Activated CD4-positive, alpha-beta T cell treated with anti-CD3 and anti-CD28 coated beads for 36 hours (primary cell): ENCODE data around the gene PISD. TPM values are rescaled to one million over a fixed set of nuclear protein-coding genes. Genes with fewer than 3 reads are reported as not detected.

ENCODE experiments used
- ATAC-seq: fragments of 200-7000 bp; cut with Tn5 transposase; one replicate; pipeline ENCODE4 v1.10.0; 2021; ENCODE audit warnings: mild to moderate bottlenecking, moderate library complexity
- CTCF ChIA-PET: fragments of 350-600 bp; sonication (Branson Sonifier 250); formaldehyde crosslinking; loops from one replicate; lab custom pipeline; 2021; ENCODE audit warnings: antibody characterized with exemption; lab: Charles Lee
- POLR2A ChIA-PET: fragments of 350-600 bp; sonication (Branson Sonifier 250); formaldehyde crosslinking; loops from one replicate; lab custom pipeline; 2021; ENCODE audit warnings: antibody characterized with exemption, inconsistent platforms; lab: Charles Lee
- DNase-seq: peaks from one replicate; pipeline ENCODE4 v3.0.0-alpha.2; 2020
- H3K27ac Mint-ChIP-seq: one replicate; pipeline ENCODE4 v1.8.0; 2021; ENCODE audit warnings: mixed read lengths
- H3K27me3 Mint-ChIP-seq: one replicate; pipeline ENCODE4 v1.8.0; 2021; ENCODE audit warnings: mixed read lengths
- H3K36me3 Mint-ChIP-seq: one replicate; pipeline ENCODE4 v1.8.0; 2021; ENCODE audit warnings: low read depth, mixed read lengths
- H3K4me1 Mint-ChIP-seq: one replicate; pipeline ENCODE4 v1.8.0; 2021; ENCODE audit warnings: mixed read lengths
- H3K4me3 Mint-ChIP-seq: one replicate; pipeline ENCODE4 v1.8.0; 2021; ENCODE audit warnings: mild to moderate bottlenecking, moderate library complexity, mixed read lengths
- H3K9me3 Mint-ChIP-seq: one replicate; pipeline ENCODE4 v1.8.0; 2021; ENCODE audit warnings: low read depth, mixed read lengths
- intact Hi-C, 2 experiments: fragments of 100-400 bp; cut with DNase I in 1 of 2; cut with micrococcal nuclease in 1 of 2; formaldehyde crosslinking; loops; one replicate each; pipeline versions ENCODE4 v1.14.2 to v1.15.1; 2022 to 2024; cut with DNase I, micrococcal nuclease
- total RNA-seq, 2 experiments: library from RNA; stranded (reverse); gene quantifications; one replicate each; pipeline ENCODE4 v1.2.3, GENCODE V29; 2021

Gene PISD
- total RNA-seq, 2 experiments from 2014 or later = 30.3 to 37.9 TPM

GRCh38 chr22:31626427-31627150 is 35.4 kb downstream of the PISD start:
- no peak for ATAC-seq
- Mint-ChIP-seq H3K4me3 (no peak overlapping the region), H3K9me3 (no peaks in the 10 kb centered on the region), H3K36me3 (peaks cover 7% of the 10 kb centered on the region), H3K27ac (peak overlapping the region; percentile 67), H3K4me1 (peaks cover 40% of the 10 kb centered on the region), H3K27me3 (no peaks in the 10 kb centered on the region)
- DNase-seq = no peak
- intact Hi-C loops = no loop called here
- POLR2A ChIA-PET = no interaction called here
- CTCF ChIA-PET = interaction anchor here (0.6 kb wide), 1 partner anchor 112 kb away, joined by 3 read pairs; no protein-coding TSS in a partner anchor

- peak overlapping the region; percentile 67 for H3K27ac Mint-ChIP-seq
- ChIA-PET POLR2A (no interaction called here), CTCF (no interaction called here)
Measured at GRCh38 chr22:31625661-31626426, 36.2 kb downstream of the PISD start.

GRCh38 chr22:31625257-31625640 is 36.8 kb downstream of the PISD start:
- H3K27me3 Mint-ChIP-seq = no peaks in the 10 kb centered on the region
- peak overlapping the region; percentile 73 for H3K27ac Mint-ChIP-seq
- ATAC-seq = no peak
- CTCF ChIA-PET = interaction anchor here (0.7 kb wide), 1 partner anchor 43 kb away, joined by 3 read pairs; no protein-coding TSS in a partner anchor
- DNase-seq = peak; percentile 7
- H3K36me3 Mint-ChIP-seq = peaks cover 13% of the 10 kb centered on the region
- H3K4me3 Mint-ChIP-seq = no peak overlapping the region
- no peaks in the 10 kb centered on the region for H3K9me3 Mint-ChIP-seq
- intact Hi-C loops = no loop called here
- POLR2A ChIA-PET = no interaction called here
- H3K4me1 Mint-ChIP-seq = peaks cover 34% of the 10 kb centered on the region

More at GRCh38 chr22:31625661-31626426, 36.2 kb downstream of the PISD start:
- Mint-ChIP-seq H3K27me3 (no peaks in the 10 kb centered on the region), H3K4me3 (no peak overlapping the region), H3K36me3 (peaks cover 9% of the 10 kb centered on the region), H3K9me3 (no peaks in the 10 kb centered on the region), H3K4me1 (peaks cover 34% of the 10 kb centered on the region)
- ATAC-seq (no peak), DNase-seq (peak; percentile 13)
- intact Hi-C loops = no loop called here

GRCh38 chr22:31623592-31624304 is 38.3 kb downstream of the PISD start:
- ChIA-PET POLR2A (interaction anchor here (1.2 kb wide), 1 partner anchor 9 kb away, joined by 4 read pairs; no protein-coding TSS in a partner anchor), CTCF (interaction anchor here (1.2 kb wide), 1 partner anchor 10 kb away, joined by 3 read pairs; no protein-coding TSS in a partner anchor)
- ATAC-seq = no peak
- no peak for DNase-seq
- Mint-ChIP-seq H3K27me3 (no peaks in the 10 kb centered on the region), H3K4me3 (no peak overlapping the region), H3K27ac (no peak overlapping the region), H3K4me1 (peaks cover 25% of the 10 kb centered on the region), H3K36me3 (peaks cover 20% of the 10 kb centered on the region), H3K9me3 (no peaks in the 10 kb centered on the region)
- intact Hi-C loops = no loop called here

- DNase-seq = no peak
- Mint-ChIP-seq H3K36me3 (peaks cover 20% of the 10 kb centered on the region), H3K27ac (peak overlapping the region; percentile 47), H3K9me3 (no peaks in the 10 kb centered on the region), H3K4me1 (peaks cover 19% of the 10 kb centered on the region), H3K4me3 (no peak overlapping the region), H3K27me3 (no peaks in the 10 kb centered on the region)
- ChIA-PET CTCF (interaction anchor here (0.7 to 0.8 kb wide), 2 partner anchors 11 to 58 kb away, joined by 3 read pairs; no protein-coding TSS in a partner anchor), POLR2A (no interaction called here)
- intact Hi-C loops = no loop called here
- ATAC-seq = no peak
Measured at GRCh38 chr22:31622980-31623379, 39.0 kb downstream of the PISD start.

- peaks cover 29% of the 10 kb centered on the region for H3K36me3 Mint-ChIP-seq
- H3K9me3 Mint-ChIP-seq = no peaks in the 10 kb centered on the region
- no peak overlapping the region for H3K4me3 Mint-ChIP-seq
- peak overlapping the region; percentile 63 for H3K27ac Mint-ChIP-seq
- ATAC-seq (no peak), DNase-seq (peak; percentile 23)
- CTCF ChIA-PET = no interaction called here
- peaks cover 8% of the 10 kb centered on the region for H3K4me1 Mint-ChIP-seq
- intact Hi-C loops = no loop called here
- POLR2A ChIA-PET = interaction anchor here (1.4 kb wide), 1 partner anchor 9 kb away, joined by 8 read pairs; no protein-coding TSS in a partner anchor
- H3K27me3 Mint-ChIP-seq = no peaks in the 10 kb centered on the region
Measured at GRCh38 chr22:31621507-31622124, 40.4 kb downstream of the PISD start.

- Mint-ChIP-seq H3K27ac (peak overlapping the region; percentile 65), H3K4me3 (no peak overlapping the region)
- CTCF ChIA-PET = interaction anchor here (0.7 to 1.4 kb wide), 3 partner anchors 9 to 92 kb away, joined by 3 to 4 read pairs (median 3); no protein-coding TSS in a partner anchor
Measured at GRCh38 chr22:31620756-31621480, 41.1 kb downstream of the PISD start.

GRCh38 chr22:31619611-31620300 is 42.3 kb downstream of the PISD start:
- DNase-seq (peak; percentile 8), ATAC-seq (no peak)
- Mint-ChIP-seq H3K27me3 (no peaks in the 10 kb centered on the region), H3K27ac (peak overlapping the region; percentile 65), H3K4me1 (peaks cover 18% of the 10 kb centered on the region), H3K36me3 (peaks cover 39% of the 10 kb centered on the region), H3K4me3 (peak overlapping the region; percentile 10), H3K9me3 (no peaks in the 10 kb centered on the region)
- ChIA-PET CTCF (interaction anchor here (0.6 to 1.4 kb wide), 2 partner anchors 63 to 90 kb away, joined by 3 read pairs; no protein-coding TSS in a partner anchor), POLR2A (interaction anchor here (0.5 to 1.4 kb wide), 2 partner anchors 11 to 233 kb away, joined by 3 to 8 read pairs; no protein-coding TSS in a partner anchor)
- intact Hi-C loops = no loop called here

More at GRCh38 chr22:31620756-31621480, 41.1 kb downstream of the PISD start:
- DNase-seq (peak; percentile 14), ATAC-seq (no peak)
- peaks cover 31% of the 10 kb centered on the region for H3K36me3 Mint-ChIP-seq
- POLR2A ChIA-PET = interaction anchor here (1.4 kb wide), 1 partner anchor 9 kb away, joined by 8 read pairs; no protein-coding TSS in a partner anchor
- peaks cover 12% of the 10 kb centered on the region for H3K4me1 Mint-ChIP-seq
- intact Hi-C loops = no loop called here
- H3K9me3 Mint-ChIP-seq = no peaks in the 10 kb centered on the region
- no peaks in the 10 kb centered on the region for H3K27me3 Mint-ChIP-seq

GRCh38 chr22:31618471-31619176 is 43.4 kb downstream of the PISD start:
- Mint-ChIP-seq H3K9me3 (no peaks in the 10 kb centered on the region), H3K27me3 (no peaks in the 10 kb centered on the region), H3K4me1 (peaks cover 26% of the 10 kb centered on the region), H3K4me3 (no peak overlapping the region), H3K36me3 (peaks cover 45% of the 10 kb centered on the region), H3K27ac (peak overlapping the region; percentile 65)
- ATAC-seq (no peak), DNase-seq (peak; percentile 13)
- CTCF ChIA-PET = no interaction called here
- intact Hi-C loops = no loop called here
- POLR2A ChIA-PET = no interaction called here
